Fibroblast of skin of right quadriceps (primary cell): ENCODE results near the gene HIVEP3.

Experiments used
- DNase-seq: peaks from one replicate; pipeline ENCODE4 v3.0.0-alpha.2; 2013

The HIVEP3 gene

GRCh38 chr1:41541592-41541952, 377.1 kb downstream of the HIVEP3 start:
- DNase-seq, result no peak

DNA sequence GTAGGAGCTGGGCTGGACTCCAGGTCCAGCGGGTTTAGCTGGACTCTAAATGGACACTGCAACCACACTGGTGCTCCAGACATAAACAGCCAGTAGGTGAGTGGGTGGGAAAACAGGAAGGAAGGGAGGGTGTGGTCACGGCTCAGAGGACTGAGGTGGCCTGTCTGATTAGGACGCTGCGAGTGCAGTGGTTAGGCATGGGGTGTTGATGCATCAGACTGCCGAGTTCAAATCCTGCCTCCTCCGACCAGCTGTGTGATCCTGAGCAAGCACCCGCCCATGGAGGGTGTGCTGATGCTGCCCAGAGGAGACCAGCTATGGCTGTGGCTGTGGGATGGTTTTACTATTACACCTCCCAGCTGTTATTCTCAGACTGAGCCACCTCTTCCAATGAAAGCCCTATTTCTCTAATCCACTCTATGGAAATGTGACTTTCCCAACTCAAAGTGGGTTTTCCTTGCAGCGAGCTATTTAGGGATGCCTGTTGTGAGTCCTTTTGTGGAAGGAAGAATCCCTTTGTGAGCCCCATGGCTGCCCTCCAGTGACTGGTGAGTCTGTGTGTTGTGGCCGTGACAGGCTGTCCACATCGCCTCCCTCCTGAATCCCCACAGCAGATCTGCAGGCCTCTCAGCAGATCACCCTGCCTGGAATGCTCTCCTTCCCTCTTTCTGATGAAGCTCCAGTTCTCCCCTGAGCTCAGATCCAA, 377.7 kb downstream of the HIVEP3 start:
- DNase-seq, result no peak

- DNase-seq, result no peak
Observed at GRCh38 chr1:41539999-41540398, 378.7 kb downstream of the HIVEP3 start.

- no peak for DNase-seq
Observed at GRCh38 chr1:41539418-41539805, 379.3 kb downstream of the HIVEP3 start.

DNA sequence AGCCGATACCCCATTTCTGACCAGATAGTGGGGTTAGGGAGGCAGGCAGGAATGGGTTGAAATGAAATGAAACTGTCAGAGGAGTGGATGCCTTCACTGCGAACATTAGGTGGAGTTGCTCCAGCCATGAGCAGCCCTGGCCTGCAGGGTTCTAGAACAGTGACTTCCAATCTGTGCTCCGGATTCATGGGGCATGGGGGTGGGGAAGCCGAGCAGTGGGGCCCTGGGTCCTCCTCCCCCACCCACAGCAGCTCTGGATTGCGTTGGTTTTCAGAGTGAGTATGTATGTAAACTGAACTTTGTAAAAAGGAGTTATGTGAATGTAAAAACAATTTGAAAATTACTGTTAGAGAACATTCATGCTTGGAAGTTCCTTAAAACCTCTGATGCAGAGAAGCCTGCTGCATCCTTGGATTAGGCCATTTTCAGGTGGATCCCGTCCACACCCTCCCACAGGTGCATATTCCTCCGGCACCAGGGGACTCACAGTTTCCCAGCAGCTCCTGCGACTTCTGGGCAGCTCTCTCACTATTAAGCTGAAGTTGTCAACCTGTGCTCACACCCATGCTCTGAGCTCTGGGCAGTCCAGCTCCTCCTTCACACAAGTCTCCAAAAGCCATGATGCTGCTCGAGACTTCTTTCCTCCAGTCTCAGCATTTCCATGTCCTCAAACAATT, 379.8 kb downstream of the HIVEP3 start:
- no peak for DNase-seq

- peak; percentile 91 for DNase-seq
Observed at GRCh38 chr1:41537788-41538351, 380.9 kb downstream of the HIVEP3 start.

- peak; percentile 87 for DNase-seq
Observed at GRCh38 chr1:41537251-41537650, 381.5 kb downstream of the HIVEP3 start.

DNA sequence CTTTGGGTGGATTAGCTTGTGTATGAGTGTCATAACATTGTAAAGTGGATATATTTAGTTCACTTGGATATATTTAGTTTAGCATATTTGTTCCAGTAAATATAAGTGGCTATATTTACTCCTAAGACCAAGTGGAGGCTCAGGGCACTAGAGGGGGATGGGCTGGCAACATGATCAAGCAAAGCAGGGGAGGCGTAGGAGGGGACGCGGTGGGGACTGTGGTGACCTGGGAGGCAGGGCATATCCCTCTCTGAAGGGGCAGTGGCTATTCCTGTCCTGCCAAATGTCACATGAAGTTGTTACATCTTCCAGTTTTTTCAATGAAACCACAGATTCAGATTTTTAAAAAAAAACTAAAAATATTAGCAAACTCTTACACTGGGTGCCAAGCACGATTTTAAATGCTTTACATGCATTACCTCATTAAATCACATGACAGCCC, 382.3 kb downstream of the HIVEP3 start:
- no peak for DNase-seq

DNA sequence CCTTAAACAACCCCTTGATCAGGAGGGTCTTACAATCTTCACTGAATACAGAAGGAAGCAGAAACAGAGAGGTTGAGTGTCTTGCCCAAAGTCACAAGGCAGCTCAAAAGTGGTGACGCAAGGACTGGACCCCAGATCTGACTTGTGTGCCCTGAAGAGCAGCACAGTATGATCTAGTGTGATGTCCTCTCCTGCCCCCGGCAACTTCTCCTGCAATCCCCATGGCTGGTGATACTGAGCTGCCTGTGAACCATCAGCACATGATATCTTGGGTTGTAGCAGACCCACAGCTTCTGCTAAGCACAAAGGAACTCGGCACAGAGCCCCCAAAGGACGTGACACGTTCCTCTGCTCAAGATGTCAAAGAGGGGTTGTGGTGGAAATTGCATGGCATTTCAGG, 383.0 kb downstream of the HIVEP3 start:
- no peak for DNase-seq

DNA sequence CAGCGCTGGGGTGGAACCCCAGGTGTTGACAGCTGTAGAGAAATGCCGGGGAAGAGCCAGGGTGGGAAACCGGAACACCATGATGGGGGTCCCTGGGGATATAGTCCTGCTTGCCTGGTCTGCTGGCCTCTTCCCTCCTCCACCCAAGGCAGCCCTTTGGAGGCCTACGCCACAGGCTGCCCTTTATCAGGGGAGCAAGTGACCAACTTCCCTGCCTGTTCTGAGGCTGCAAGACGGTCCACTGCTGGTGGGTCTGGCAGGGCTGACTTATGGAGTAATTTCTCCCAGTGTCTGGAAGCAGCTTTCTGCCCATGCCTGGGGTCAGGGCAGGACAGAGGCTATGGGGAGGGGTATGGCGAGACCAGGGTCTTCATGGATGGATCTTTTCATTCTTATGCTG, 383.4 kb downstream of the HIVEP3 start:
- DNase-seq, result no peak

- DNase-seq, result no peak
Observed at GRCh38 chr1:41534181-41535076, 384.3 kb downstream of the HIVEP3 start.

DNA sequence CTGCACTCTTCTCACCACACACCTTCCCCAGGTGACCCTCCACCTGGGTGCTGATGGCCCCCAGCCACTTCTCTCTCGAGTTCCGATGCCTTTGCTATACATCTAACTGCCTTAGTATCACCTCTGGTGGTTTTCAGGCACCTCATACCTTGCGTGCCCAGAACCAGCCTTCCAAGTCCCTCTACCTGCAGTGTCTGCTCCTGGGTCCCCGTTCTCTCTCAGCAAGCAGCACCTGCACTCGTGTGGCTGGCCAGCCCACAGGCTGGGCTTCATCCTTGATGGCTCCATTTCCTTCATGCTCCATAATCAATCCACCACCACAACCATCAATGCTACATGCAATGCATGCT, 385.0 kb downstream of the HIVEP3 start:
- no peak for DNase-seq

- DNase-seq, result no peak
Observed at GRCh38 chr1:41533016-41533730, 385.5 kb downstream of the HIVEP3 start.

GRCh38 chr1:41532206-41532975, 386.3 kb downstream of the HIVEP3 start:
- DNase-seq, result no peak

GRCh38 chr1:41530411-41530810, 388.3 kb downstream of the HIVEP3 start:
- DNase-seq, result no peak

- DNase-seq, result no peak
Observed at GRCh38 chr1:41529621-41530395, 388.9 kb downstream of the HIVEP3 start.

DNA sequence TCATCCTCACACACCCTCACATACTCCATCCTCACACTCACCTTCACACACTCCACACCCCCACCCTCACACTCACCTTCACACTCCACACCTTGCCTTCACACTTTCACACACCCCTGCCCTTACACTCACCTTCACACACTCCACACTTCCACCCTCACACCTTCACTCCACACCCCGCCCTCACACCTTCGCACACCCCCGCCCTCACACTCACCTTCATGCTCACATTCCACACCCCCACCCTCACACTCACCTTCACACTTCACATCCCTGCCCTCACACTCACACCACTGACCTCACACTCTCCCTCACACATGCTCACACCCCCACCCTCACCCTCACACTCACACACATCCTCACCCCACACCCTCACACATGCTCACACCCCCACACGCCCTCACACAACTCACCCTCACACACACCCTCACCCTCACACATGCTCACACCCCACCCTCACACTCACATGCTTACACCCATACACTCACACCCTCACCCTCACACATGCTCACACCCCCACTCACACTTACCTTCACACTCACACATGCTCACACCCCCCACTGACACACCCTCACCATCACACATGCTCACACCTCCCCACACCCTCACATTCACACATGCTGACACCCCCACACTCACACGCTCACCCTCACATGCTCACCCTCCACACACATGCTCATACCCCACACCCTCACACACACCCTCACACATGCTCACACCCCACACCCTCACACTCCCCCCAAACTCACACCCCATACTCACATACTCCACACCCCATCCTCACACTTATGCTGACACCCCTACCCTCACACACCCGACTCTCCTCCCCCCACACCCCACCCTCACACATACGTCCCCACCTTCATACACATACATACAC, 389.8 kb downstream of the HIVEP3 start:
- no peak for DNase-seq

DNA sequence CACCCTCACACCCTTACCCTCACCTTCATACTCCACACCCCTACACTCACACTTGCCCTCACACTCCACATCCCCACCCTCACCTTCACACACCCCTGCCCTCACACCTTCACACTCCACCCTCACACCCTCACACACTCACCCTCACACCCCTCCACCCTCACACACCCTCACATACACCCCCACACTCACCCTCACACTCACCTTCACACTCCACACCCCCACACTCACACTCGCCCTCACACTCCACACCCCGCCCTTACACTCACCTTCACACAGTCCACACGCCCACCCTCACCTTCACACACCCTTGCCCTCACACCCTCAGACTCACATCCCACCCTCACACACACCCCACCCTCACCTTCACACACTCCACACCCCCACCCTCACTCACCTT, 390.6 kb downstream of the HIVEP3 start:
- DNase-seq, result no peak

DNA sequence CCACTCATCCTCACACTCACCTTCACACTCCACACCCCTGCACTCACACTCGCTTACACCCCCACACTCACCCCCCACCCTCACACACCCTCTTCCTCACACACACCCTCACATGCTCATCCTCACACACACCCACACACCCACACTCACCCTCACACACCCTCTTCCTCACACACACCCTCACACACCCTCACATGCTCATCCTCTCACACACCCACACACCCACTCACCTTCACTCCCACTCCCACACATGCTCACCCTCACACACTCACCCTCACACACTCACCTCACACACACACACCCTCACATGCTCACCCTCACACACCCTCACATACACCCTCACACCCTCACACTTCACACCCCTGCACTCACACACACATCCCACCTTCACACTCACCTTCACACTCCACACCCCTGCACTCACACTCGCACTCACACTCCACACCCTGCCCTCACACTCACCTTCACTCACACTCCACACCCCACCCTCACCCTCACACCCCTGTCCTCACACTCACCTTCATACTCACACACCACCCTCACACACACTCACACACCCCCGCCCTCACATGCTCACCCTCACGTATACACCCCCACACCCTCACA, 391.7 kb downstream of the HIVEP3 start:
- DNase-seq, result no peak
